ENCODE results near the gene EVA1C. TPM values are rescaled to one million over a fixed set of nuclear protein-coding genes. Genes with fewer than 3 reads are reported as not detected.

The EVA1C gene
- total RNA-seq, 1 experiment from 2014 or later: 0.98 TPM

DNA sequence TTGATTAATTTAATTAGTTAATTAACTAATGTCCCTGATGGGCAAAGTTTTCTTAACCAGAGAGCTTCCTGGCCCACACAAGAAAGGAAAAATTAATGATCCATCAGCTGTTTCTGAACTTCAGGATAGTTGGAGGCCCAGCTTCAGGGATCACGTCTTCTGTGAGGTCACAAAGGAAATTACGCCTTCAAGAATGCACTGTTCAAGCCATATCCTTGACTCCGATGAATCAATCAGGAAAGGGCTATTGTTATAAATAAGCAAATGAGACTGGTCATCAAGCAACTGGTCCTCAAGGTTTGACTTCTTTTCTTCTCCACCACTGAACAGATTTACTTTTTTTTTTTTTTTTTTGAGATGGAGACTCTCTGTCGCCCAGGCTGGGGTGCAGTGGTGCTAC is 132.2 kb downstream of the EVA1C start:
- Histone ChIP-seq H4K91ac (ENCODE audit: insufficient read length, low read depth, low read length) (no peak overlapping the region), H3K9ac (ENCODE audit: extremely low read depth, insufficient read length, low read length) (no peak overlapping the region), H2BK20ac (ENCODE audit: low read depth, low read length, poor library complexity, severe bottlenecking) (no peak overlapping the region), H3K9me3 (ENCODE audit: control insufficient read depth, low read depth, low read length) (no peaks in the 10 kb centered on the region), H2AFZ (ENCODE audit: low read length) (no peak overlapping the region), H3K79me1 (ENCODE audit: insufficient read depth, low read depth, low read length, poor library complexity, severe bottlenecking) (no peaks in the 10 kb centered on the region), H3K4ac (ENCODE audit: low read depth, low read length) (no peak overlapping the region), H3K4me2 (ENCODE audit: insufficient read depth, insufficient read length, low read length) (no peak overlapping the region), H4K20me1 (ENCODE audit: control insufficient read depth, insufficient read depth, insufficient read length) (no peaks in the 10 kb centered on the region), H3K27me3 (ENCODE audit: insufficient read depth, low read length) (no peaks in the 10 kb centered on the region), H3T11ph (ENCODE audit: low read length) (no peak overlapping the region), H3K27ac (ENCODE audit: insufficient read length, low read depth, low read length) (no peak overlapping the region), H3K4me1 (ENCODE audit: insufficient read depth, low read length) (no peaks in the 10 kb centered on the region), H3K23ac (ENCODE audit: insufficient read length, low read depth, low read length) (no peak overlapping the region), H3K14ac (ENCODE audit: insufficient read depth, low read length) (no peak overlapping the region), H3K18ac (ENCODE audit: insufficient read length, low read depth, low read length) (no peak overlapping the region), H4K8ac (replicated peaks; ENCODE audit: insufficient read length, low read depth, low read length) (no peak overlapping the region), H2BK12ac (ENCODE audit: insufficient read length, low read depth, low read length) (no peak overlapping the region), H4K5ac (ENCODE audit: insufficient read length, low read depth, low read length) (no peak overlapping the region), H3K56ac (ENCODE audit: insufficient read length, low read depth, low read length) (no peak overlapping the region), H2BK15ac (ENCODE audit: low read depth, low read length) (no peak overlapping the region), H2BK120ac (ENCODE audit: low read depth, low read length, poor library complexity, severe bottlenecking) (no peak overlapping the region), H3K23me2 (ENCODE audit: insufficient read length, low read depth, low read length, poor library complexity, severe bottlenecking) (no peaks in the 10 kb centered on the region), H2BK5ac (ENCODE audit: insufficient read length, low read length) (no peak overlapping the region), H2AK5ac (ENCODE audit: insufficient read length, low read length) (no peak overlapping the region), H3K79me2 (ENCODE audit: insufficient read depth, low read length) (no peaks in the 10 kb centered on the region)
- TF ChIP-seq, protein P1, sequence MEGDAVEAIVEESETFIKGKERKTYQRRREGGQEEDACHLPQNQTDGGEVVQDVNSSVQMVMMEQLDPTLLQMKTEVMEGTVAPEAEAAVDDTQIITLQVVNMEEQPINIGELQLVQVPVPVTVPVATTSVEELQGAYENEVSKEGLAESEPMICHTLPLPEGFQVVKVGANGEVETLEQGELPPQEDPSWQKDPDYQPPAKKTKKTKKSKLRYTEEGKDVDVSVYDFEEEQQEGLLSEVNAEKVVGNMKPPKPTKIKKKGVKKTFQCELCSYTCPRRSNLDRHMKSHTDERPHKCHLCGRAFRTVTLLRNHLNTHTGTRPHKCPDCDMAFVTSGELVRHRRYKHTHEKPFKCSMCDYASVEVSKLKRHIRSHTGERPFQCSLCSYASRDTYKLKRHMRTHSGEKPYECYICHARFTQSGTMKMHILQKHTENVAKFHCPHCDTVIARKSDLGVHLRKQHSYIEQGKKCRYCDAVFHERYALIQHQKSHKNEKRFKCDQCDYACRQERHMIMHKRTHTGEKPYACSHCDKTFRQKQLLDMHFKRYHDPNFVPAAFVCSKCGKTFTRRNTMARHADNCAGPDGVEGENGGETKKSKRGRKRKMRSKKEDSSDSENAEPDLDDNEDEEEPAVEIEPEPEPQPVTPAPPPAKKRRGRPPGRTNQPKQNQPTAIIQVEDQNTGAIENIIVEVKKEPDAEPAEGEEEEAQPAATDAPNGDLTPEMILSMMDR (conservative IDR thresholded peaks at IDR 0.05): no peak
- H3K27ac Mint-ChIP-seq: no peak overlapping the region
- H3K9me3 Mint-ChIP-seq: no peaks in the 10 kb centered on the region
- no peak overlapping the region for H3K4me3 Mint-ChIP-seq
- H3K36me3 Mint-ChIP-seq (ENCODE audit: insufficient read depth in 1 of 3, low read depth in 3 of 3): no peaks in the 10 kb centered on the region
- H3K4me1 Mint-ChIP-seq: no peaks in the 10 kb centered on the region
- DNase-seq: no peak
- no peaks in the 10 kb centered on the region for H3K27me3 Mint-ChIP-seq (ENCODE audit: low read depth)
- no CpG with 5 or more reads among the region's 4 CpGs for WGBS (ENCODE audit: extremely low coverage, insufficient read length, low lambda C conversion rate)
